Stimulated activated CD4-positive, alpha-beta T cell treated with anti-CD3 and anti-CD28 coated beads, Interleukin-2, amount 100 ng/mL, for 48 hours (primary cell): Measurements from ENCODE around the gene RARRES2.

Experiments used
- DNase-seq, 2 donors: peaks; one replicate each; pipeline ENCODE4 v3.0.0-alpha.2; 2020

Gene RARRES2

GRCh38 chr7:150376560-150376959, 35.1 kb upstream of the RARRES2 start:
- DNase-seq: no peak

DNA sequence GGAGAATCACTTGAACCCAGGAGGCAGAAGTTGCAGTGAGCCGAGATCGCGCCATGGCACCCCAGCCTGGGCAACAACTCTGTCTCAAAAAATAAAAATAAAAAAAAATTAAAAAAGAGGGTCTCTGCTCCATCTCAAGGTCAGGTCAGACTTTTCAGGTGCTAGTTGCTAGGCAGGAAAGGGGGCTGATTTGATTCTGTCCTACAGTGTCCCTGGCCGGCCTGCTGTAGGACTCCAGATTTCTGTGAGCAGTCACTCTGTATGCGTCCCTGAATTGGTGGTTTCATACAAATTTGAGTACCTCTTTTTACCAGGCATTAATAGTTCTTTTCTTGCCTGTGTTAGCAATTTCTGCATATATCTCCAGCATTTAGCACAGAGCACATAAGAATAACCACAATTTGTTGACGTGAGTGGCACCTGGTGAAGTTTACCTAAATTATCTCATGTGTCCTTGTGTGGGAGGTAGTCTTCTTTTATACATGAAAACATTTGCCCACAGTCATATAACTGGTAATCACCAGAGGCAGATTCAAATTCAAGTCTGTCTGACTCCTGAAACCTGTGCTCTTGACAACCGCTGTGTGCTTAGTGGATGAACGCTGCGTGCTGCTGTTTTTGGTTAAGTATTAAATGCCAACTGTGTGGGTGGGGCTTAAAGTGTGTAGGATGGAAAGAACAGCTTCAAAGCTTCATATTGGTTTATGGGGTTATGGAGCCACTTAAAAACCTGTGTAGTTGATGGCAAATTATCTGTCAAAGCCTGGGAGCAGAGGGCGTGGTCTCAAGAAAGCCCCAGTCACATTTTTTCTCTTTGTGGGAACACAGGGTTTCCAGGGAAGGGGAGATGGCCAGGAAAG, 34.5 kb upstream of the RARRES2 start:
- peak in 1 of 2 donors; percentile 33 for DNase-seq

DNA sequence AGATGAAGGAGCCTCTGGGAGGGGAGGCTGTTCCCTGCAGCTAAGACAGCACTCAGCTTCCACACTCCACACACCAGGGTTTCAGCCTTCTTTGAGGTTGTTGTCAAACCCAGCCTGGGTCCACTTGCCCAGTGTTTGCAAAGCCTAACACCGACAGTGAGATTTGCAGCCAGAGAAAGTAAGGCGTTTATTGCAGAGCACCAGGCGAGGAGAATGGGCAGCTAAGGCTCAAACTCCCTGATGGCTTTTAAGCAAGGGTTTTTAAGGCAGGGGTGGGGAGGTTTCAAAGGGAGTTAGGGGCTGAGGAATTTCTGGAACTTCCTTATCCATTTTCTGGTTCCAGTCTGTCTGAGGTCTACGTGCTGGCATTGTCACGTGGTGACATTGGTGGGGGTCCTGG, 33.0 kb upstream of the RARRES2 start:
- no peak for DNase-seq

GRCh38 chr7:150374026-150374425, 32.6 kb upstream of the RARRES2 start:
- no peak for DNase-seq

DNA sequence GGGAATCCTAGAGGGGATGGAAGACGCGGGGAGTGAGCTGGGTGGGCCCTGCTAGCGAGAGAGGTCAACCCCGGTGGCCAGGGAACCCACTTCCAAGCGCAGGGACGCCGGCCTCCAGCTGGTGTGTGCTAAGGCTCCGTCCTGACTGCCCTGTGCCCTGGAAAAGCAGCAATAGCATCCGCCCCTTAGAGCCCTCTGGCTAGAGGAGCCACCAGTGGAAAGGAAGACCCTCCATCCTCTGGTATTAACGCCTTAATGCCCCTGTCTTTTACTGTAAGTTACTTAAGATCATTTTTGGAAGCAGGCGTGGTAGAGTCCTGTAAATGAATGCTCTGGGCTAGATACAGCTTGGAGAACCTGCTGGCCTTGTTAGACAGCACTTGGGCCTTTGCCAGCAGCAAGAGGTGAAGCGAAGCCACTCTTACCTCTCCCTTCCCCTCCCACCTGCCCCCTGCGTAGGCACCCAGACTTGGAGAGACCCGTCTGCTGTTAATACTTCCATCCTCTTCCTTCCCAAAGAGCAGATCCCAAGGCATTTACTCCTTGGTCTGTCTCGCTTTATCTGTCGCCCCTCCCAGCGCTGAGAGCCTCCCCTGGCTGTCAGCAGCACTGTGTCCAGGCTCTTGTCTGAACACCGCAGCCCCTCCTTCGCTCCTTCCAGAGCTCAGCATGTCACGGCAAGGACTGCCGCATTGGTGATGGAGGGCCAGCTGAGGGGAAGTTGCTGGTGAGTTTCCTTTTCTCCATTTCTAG, 31.8 kb upstream of the RARRES2 start:
- DNase-seq: no peak

GRCh38 chr7:150372271-150373048, 31.0 kb upstream of the RARRES2 start:
- no peak for DNase-seq

DNA sequence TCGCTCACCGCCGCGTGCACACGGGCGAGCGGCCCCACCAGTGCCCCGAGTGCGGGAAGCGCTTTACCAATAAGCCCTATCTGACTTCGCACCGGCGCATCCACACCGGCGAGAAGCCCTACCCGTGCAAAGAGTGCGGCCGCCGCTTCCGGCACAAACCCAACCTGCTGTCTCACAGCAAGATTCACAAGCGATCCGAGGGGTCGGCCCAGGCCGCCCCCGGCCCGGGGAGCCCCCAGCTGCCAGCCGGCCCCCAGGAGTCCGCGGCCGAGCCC, 30.5 kb upstream of the RARRES2 start:
- DNase-seq: no peak

DNA sequence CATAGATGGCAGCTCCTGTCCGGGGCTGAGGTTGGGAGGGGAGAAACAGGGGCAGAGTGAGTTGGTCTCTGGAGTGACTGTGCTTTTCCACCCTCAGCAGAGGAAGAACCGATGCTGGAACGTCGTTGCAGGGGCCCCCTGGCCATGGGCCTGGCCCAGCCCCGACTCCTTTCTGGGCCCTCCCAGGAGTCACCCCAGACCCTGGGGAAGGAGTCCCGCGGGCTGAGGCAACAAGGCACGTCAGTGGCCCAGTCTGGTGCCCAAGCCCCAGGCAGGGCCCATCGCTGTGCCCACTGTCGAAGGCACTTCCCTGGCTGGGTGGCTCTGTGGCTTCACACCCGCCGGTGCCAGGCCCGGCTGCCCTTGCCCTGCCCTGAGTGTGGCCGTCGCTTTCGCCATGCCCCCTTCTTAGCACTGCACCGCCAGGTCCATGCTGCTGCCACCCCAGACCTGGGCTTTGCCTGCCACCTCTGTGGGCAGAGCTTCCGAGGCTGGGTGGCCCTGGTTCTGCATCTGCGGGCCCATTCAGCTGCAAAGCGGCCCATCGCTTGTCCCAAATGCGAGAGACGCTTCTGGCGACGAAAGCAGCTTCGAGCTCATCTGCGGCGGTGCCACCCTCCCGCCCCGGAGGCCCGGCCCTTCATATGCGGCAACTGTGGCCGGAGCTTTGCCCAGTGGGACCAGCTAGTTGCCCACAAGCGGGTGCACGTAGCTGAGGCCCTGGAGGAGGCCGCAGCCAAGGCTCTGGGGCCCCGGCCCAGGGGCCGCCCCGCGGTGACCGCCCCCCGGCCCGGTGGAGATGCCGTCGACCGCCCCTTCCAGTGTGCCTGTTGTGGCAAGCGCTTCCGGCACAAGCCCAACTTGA, 29.9 kb upstream of the RARRES2 start:
- no peak for DNase-seq

- no peak for DNase-seq
Measured at GRCh38 chr7:150370612-150371071, 29.2 kb upstream of the RARRES2 start.

DNA sequence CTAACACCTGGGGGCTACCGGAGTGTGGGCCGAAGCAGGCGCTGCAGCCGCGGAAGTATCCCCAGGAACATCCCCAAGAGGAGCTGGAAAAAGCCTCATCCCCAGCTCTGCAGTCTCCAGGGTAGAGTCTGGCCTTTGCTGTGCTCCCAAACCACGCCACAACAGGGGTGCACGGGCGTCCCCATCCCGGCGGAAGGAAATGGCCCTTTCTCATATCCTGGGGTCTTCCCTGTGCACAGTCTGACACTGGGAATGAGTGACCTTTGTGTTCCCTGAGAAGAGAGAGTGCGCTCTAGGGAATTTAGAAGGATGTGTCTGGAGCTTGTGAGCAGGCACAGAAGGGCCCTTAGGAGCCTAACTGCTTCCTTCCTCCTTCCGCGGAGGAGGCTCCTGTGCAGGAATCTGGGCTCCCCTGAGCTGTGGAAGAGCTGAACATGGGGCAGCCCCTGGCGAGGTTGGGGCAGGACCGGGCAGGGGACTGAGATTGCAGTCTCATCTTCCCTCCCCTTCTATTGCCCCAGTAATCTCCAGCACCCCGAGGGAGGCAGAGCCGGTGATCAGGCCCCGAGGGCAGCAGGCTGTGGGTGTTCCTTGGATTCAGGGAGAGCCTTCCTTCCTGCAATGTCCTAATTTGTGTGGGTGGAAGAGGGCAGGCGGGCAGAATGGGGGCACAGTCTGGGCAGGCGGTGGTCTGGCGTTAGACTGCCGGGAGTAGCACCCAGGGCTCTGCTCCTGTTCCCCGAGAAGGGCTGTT, 28.5 kb upstream of the RARRES2 start:
- DNase-seq: no peak

DNA sequence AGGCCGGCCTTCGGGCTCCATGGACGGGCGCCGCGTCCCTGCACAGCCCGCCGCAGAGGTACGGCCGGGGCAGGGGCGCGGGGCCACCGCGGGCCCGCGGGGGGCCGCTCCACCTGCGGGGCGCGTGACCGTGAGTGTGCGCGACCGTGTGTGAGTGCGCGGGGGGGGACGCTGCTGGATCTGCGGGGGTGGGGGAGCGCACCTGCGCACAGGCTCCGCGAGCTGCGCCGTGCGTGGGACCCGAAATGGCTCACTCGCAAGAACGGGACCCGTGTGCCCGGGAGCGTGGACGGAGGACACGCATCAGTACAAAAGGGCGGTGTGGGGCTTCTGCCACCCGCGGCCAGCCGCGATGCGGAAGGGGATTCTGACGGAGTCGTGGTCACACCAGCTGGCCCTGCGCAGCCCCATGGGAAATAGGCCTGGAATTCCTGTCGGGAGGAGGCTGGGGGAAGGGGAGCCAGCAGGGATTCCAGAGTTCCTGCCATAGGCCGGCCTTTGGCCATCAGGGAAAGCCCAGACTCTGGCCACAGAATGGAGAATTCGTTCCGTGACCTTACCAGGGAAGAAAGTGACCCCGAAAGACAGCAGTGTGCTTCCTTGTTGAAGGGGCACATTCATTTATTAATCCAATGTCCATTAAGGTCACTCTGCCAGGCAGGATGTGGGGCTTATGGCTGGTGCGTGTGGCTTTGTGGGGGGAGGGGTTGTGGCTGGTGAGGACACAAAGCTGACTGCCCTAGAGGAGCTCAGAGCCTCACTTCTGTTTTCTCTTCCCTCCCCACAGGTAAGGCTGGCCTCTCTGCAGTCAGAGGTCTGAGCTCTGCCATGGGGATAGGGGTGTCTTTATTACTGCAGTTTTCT, 27.7 kb upstream of the RARRES2 start:
- peak; percentile 24 to 25 for DNase-seq

DNA sequence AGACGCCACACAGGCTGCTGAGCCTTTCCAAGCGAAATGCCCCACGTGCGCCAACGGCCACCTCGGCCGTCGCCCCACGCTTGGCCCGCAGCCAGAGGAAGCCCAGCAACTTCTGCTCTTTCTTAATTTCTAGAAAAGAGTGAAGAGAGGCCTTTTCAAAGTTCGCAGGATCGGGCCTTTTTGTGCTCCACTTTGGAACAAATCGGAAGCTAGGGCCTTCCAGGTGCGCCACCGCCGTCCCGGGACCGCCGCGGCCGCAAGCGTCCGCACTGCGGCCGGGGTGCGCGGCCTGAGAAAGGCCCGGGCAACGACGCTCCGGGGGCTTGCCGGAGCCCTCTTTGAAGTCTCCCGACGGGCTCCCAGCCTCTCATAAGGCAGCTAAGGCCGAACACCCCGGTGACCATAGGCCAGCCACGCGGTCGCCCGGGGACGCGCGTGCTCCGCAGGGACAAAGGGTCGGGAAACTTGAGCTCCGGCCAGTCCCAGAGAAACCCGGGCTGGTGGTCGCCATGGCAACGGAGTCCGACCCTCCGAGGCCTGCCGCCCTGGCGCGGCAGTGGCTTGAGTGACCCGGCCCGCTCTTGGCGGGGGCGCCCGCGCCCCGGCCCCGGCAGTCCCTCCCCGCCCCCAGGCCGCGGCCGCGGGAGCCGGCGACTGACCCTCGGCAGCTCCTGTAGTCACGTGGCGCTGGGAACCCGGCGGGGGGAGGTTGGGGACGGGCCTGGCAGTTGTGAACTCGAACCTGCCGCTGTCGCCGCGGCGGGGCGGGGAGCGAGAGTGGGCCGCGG, 26.9 kb upstream of the RARRES2 start, which contains the start of gene REPIN1:
Gene REPIN1, plus strand, starts transcription at position 727 of the 788 bp plus-strand sequence. CDS start 890 bp downstream, outside the sequence.
- peak; percentile 72 to 74 for DNase-seq

- no peak for DNase-seq
Measured at GRCh38 chr7:150367677-150368095, 26.3 kb upstream of the RARRES2 start.

- DNase-seq: no peak
Measured at GRCh38 chr7:150365673-150366398, 24.4 kb upstream of the RARRES2 start.

DNA sequence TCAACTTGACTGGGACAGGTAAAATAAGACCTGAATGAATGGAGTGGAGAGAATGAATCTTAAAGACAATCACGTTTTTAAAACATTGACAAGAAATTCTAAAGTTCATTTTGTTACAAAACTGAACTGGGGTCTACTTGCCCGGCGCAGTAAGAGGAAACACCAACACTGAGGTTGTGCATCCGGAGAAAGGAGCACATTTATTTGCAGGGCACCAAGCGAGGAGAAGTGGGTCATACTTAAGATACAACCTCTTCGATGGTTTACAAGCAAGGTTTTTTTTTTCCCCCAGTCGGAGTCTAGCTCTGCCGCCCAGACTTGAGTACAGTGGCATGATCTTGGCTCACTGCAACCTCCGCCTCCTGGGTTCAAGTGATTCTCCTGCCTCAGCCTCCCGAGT, 23.8 kb upstream of the RARRES2 start:
- DNase-seq: no peak

- DNase-seq: no peak
Measured at GRCh38 chr7:150363872-150364271, 22.4 kb upstream of the RARRES2 start.

DNA sequence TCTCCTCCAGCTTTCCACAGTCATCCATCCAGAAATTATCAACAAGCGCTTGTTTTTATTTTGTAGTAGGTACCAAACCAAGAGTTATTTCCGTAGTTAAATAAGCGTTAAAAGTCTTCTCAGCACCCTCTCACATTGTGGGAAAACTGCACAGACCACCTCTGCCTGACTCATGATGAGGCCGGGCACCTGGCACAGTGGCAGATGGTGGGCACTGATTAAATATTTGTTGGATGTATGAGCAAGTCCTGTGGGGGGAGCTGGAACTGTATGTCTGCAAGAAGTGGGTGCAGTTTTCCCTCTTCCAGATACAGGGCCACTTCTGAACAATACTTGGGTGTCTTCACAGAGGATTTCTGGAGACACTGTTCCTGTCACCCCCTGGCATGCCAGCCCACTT, 21.9 kb upstream of the RARRES2 start:
- DNase-seq: no peak

DNA sequence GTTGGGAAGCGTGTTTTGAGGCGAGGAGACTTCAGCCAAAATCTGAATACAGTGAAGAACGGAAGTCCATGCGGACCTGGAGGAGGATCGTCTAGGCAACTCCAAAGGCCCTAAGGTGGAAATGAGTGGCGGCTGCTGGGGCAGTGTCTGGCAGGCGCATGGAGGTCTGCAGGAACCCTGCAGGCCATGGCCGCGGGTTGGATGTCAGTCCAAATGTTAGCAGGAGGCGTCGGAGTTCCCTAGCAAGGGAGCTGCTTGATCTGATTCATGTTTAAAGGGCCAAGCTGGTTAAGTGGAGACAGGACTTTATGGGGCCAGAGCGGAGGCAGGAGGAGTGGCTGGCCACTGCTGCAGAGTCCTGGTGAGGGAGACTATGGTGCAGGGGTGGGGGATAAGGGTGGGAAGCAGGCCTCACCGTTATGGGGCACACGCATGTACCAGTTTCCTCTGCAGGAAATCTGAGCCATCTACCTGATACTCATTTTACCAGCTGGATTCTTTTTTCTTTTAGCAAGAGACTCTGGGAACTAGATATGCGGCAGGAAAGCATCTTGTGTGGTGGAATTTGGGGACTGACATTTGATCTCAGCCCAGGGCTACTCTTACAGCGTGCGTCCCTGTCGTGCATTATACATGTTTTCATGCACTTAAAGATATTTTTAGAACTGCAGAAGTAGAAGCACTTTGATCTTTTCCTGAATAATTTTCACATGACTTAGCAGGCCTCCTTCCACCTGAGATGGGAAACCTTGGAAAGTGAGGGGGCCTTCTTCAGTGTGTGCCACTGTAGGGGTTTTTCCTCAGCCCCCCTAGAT, 20.6 kb upstream of the RARRES2 start:
- DNase-seq: no peak
